Pericardium fibroblast (primary cell): Measurements from ENCODE around the gene FGF5. TPM values are rescaled to one million over a fixed set of nuclear protein-coding genes. Genes with fewer than 3 reads are reported as not detected.

ENCODE experiments used
- total RNA-seq: library from RNA; depleted of rRNA; stranded (reverse); fragments of >200 nt; gene quantifications from 2 replicates; pipeline ENCODE4 v1.2.3, GENCODE V29; 2015

The FGF5 gene
- total RNA-seq: 0.12 and 1.9 TPM in 2 replicates

GRCh38 chr4:80266253-80266901 lies at the start of gene FGF5:
TSS of gene FGF5 (plus strand) at chr4:80266664. CDS start at chr4:80266825, 161 bp downstream.

DNA sequence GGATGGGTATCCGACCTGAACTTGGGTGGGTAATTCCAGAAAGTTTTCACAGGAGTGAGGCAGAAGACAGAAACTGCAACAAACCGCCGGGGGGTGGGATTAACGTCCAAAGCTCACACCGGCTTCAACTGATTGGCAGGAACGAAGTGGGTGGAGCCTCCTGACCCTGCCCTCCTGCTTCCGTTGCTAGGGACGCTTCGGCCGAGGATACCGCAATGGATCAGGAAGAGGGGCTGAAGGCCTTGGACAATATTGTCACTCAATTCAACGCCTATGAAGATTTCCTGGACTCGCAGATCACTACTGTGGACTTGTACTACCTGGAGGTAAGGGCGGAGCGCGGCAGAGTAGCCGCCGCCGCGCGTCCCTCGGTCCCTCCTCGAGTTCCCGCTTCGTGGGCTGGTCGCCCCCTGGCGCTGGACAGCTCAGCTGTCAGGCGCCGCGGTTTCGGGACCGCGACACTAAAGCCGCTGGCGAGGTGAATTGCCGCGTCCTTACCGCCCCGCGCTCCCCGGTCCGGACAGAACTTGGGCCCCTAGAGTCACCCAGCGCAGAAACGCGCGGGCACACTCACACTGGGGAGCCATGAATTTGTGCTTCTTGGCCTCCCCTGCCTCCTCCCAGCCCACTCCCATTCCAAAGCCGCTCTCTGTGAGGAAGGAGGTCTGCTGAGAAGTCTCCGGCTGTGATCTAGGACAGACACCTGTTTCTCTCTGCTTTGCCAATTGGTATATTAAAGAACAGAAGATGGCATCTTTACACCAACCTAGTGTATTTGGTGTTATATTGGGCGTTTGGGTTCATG lies 69.3 kb downstream of the FGF5 start, which contains the start of gene CFAP299:
CFAP299 (plus strand) TSS at position 177 of the 805 bp plus-strand sequence.

Other genes starting within 250 kb of the FGF5 start
- gene ANTXR2, start 193.4 kb upstream of the FGF5 start, total RNA-seq: 76.8 and 83.7 TPM in 2 replicates
- gene PRDM8, start 69.2 kb upstream of the FGF5 start, total RNA-seq: 2.2 and 6.2 TPM in 2 replicates
- gene CFAP299, start 69.1 kb downstream of the FGF5 start, total RNA-seq: not detected in 2 replicates